ENCODE data around the gene RPRD1B.

RPRD1B gene

GRCh38 chr20:38036366-38036765 lies 2.8 kb downstream of the RPRD1B start:
- no peak for DNase-seq (ENCODE audit: low read depth in 3 of 3)

GRCh38 chr20:38040276-38040675 lies 6.7 kb downstream of the RPRD1B start:
- no peak for DNase-seq (ENCODE audit: low read depth in 3 of 3)

GRCh38 chr20:38043512-38044300 lies 10.2 kb downstream of the RPRD1B start:
- no peak for DNase-seq (ENCODE audit: low read depth in 3 of 3)

- no peak for DNase-seq (ENCODE audit: low read depth in 3 of 3)
Measured at GRCh38 chr20:38044685-38045084, 11.1 kb downstream of the RPRD1B start.

- no peak for DNase-seq (ENCODE audit: low read depth in 3 of 3)
Measured at GRCh38 chr20:38046572-38046971, 13.0 kb downstream of the RPRD1B start.

GRCh38 chr20:38049800-38050199 lies 16.3 kb downstream of the RPRD1B start:
- DNase-seq (ENCODE audit: low read depth in 3 of 3), result no peak

GRCh38 chr20:38050686-38051085 lies 17.1 kb downstream of the RPRD1B start:
- DNase-seq (ENCODE audit: low read depth in 3 of 3), result no peak

GRCh38 chr20:38052870-38053269 lies 19.3 kb downstream of the RPRD1B start:
- DNase-seq (ENCODE audit: low read depth in 3 of 3), result no peak

GRCh38 chr20:38054647-38055046 lies 21.1 kb downstream of the RPRD1B start:
- DNase-seq (ENCODE audit: low read depth in 3 of 3), result no peak

- no peak for DNase-seq (ENCODE audit: low read depth in 3 of 3)
Measured at GRCh38 chr20:38055294-38055693, 21.7 kb downstream of the RPRD1B start.

- no peak for DNase-seq (ENCODE audit: low read depth in 3 of 3)
Measured at GRCh38 chr20:38055848-38056247, 22.3 kb downstream of the RPRD1B start.

GRCh38 chr20:38057351-38057972 lies 23.9 kb downstream of the RPRD1B start:
- DNase-seq (ENCODE audit: low read depth in 3 of 3), result peak; percentile 34 to 69 (median 47)

GRCh38 chr20:38059832-38060231 lies 26.3 kb downstream of the RPRD1B start:
- DNase-seq (ENCODE audit: low read depth in 3 of 3), result no peak

GRCh38 chr20:38060536-38060935 lies 27.0 kb downstream of the RPRD1B start:
- no peak for DNase-seq (ENCODE audit: low read depth in 3 of 3)

- no peak for DNase-seq (ENCODE audit: low read depth in 3 of 3)
Measured at GRCh38 chr20:38061109-38061508, 27.6 kb downstream of the RPRD1B start.

GRCh38 chr20:38062890-38063289 lies 29.3 kb downstream of the RPRD1B start:
- no peak for DNase-seq (ENCODE audit: low read depth in 3 of 3)

- DNase-seq (ENCODE audit: low read depth in 3 of 3), result no peak
Measured at GRCh38 chr20:38063911-38064530, 30.5 kb downstream of the RPRD1B start.

- no peak for DNase-seq (ENCODE audit: low read depth in 3 of 3)
Measured at GRCh38 chr20:38065764-38066375, 32.3 kb downstream of the RPRD1B start.

- no peak for DNase-seq (ENCODE audit: low read depth in 3 of 3)
Measured at GRCh38 chr20:38066969-38067716, 33.6 kb downstream of the RPRD1B start.

GRCh38 chr20:38067717-38068365 lies 34.3 kb downstream of the RPRD1B start:
- no peak for DNase-seq (ENCODE audit: low read depth in 3 of 3)

GRCh38 chr20:38072898-38073297 lies 39.4 kb downstream of the RPRD1B start:
- DNase-seq (ENCODE audit: low read depth in 3 of 3), result no peak
